HepG2 (cell line): ENCODE measurements around the gene ZMAT2. TPM values are rescaled to one million over a fixed set of nuclear protein-coding genes. Genes with fewer than 3 reads are reported as not detected.
"Not testable (repeated sequence)": the region's sequence is repeated elsewhere in the genome, so short reads cannot be mapped to it uniquely, and the experiment has no call there.

Experiments
- ATAC-seq: fragments of 200-7000 bp; cut with Tn5 transposase; 3 replicates; pipeline ENCODE4 v1.9.1; 2020; ENCODE audit warnings: mild to moderate bottlenecking, moderate library complexity
- BruUV-seq: library from RNA; stranded (reverse); fragments of 400-500 nt; replicated peaks from 2 replicates; lab custom pipeline; 2021; lab: Mats Ljungman, UMichigan
- CTCF ChIA-PET: fragments of 300-600 bp; formaldehyde crosslinking; extraction: SDS; loops from one replicate; lab custom pipeline; 2021; ENCODE audit warnings: low total read pairs, inconsistent platforms, low intra/inter-chr PET ratio; lab: Yijun Ruan, JAX
- POLR2A ChIA-PET: fragments of 350-600 bp; sonication (Branson Sonifier 250); formaldehyde crosslinking; loops from one replicate; lab custom pipeline; 2020; ENCODE audit warnings: antibody characterized with exemption, inconsistent platforms; lab: Yijun Ruan, JAX
- DNase-seq: peaks from one replicate; pipeline ENCODE4 v3.0.0-alpha.2; 2015; ENCODE audit warnings: low spot score
- FAIRE-seq: peaks from 3 replicates; lab custom pipeline; 2011; peaks lifted over from hg19 to GRCh38; lab: Jason Lieb, UNC
- H2AFZ ChIP-seq: one replicate; pipeline ENCODE4 v1.6.1; 2011; ENCODE audit warnings: low read length, inconsistent platforms
- H3K27ac ChIP-seq: fragments of 300-600 bp; 3 replicates; pipeline ENCODE4 v1.8.0; 2011; ENCODE audit warnings: mixed run types, mild to moderate bottlenecking, mixed read lengths, low read length, inconsistent platforms; ENCODE audit not compliant: insufficient read depth; ENCODE audit errors: extremely low read length
- H3K27me3 ChIP-seq, 2 experiments: fragments of 200-600 bp in 1 of 2; 2 replicates in 1 of 2; 3 replicates in 1 of 2; pipeline versions ENCODE4 v1.6.0 to v1.8.0; 2011; ENCODE audit warnings: low read length in 2 of 2, mild to moderate bottlenecking in 2 of 2, moderate library complexity in 2 of 2, inconsistent platforms in 1 of 2; ENCODE audit not compliant: insufficient read depth in 2 of 2, control insufficient read depth in 1 of 2
- H3K36me3 ChIP-seq, 2 experiments: fragments of 200-600 bp in 1 of 2; replicated peaks in 1 of 2; 2 replicates in 1 of 2; 3 replicates in 1 of 2; pipeline versions ENCODE4 v1.5.1 to v1.8.0; 2011; ENCODE audit warnings: low read length in 2 of 2, inconsistent platforms in 1 of 2; ENCODE audit not compliant: insufficient read depth in 2 of 2, control insufficient read depth in 1 of 2
- H3K4me1 ChIP-seq: 2 replicates; pipeline ENCODE4 v1.5.1; 2012; ENCODE audit warnings: low read length, inconsistent platforms; ENCODE audit not compliant: insufficient read depth
- H3K4me2 ChIP-seq: 2 replicates; pipeline ENCODE4 v1.6.0; 2011; ENCODE audit warnings: low read depth, low read length, inconsistent platforms
- H3K4me3 ChIP-seq, 3 experiments: fragments of 200-600 bp in 1 of 3; sonication (generic), shearing (Covaris generic) in 1 of 3; replicated peaks in 1 of 3; 2 replicates each; pipeline ENCODE4 v1.5.1; 2011 to 2016; ENCODE audit warnings: low read length in 3 of 3, inconsistent platforms in 2 of 3, low read depth in 2 of 3, mild to moderate bottlenecking in 2 of 3, control low read depth in 1 of 3, mixed read lengths in 1 of 3; ENCODE audit not compliant: insufficient read depth in 1 of 3
- H3K79me2 ChIP-seq: one replicate; pipeline ENCODE4 v1.6.1; 2011; ENCODE audit warnings: low read length, inconsistent platforms; ENCODE audit not compliant: insufficient read depth
- H3K9ac ChIP-seq: 2 replicates; pipeline ENCODE4 v1.6.0; 2011; ENCODE audit warnings: mild to moderate bottlenecking, low read depth, low read length, inconsistent platforms; ENCODE audit not compliant: insufficient read depth
- H3K9me3 ChIP-seq: 2 replicates; pipeline ENCODE4 v1.5.1; 2012; ENCODE audit warnings: mild to moderate bottlenecking, low read length
- H4K20me1 ChIP-seq: 2 replicates; pipeline ENCODE4 v1.6.0; 2011; ENCODE audit warnings: inconsistent platforms, mild to moderate bottlenecking, low read length, moderate library complexity; ENCODE audit not compliant: insufficient read depth
- FOXJ3 ChIP-seq: sonication (generic); formaldehyde crosslinking; IDR thresholded peaks from 2 replicates; pipeline ENCODE4 v1.4.0; 2020; ENCODE audit warnings: missing genetic modification reagents, mild to moderate bottlenecking, borderline replicate concordance
- SIX1 ChIP-seq: sonication (generic); formaldehyde crosslinking; IDR thresholded peaks from 2 replicates; pipeline ENCODE4 v1.4.0; 2020; ENCODE audit warnings: missing genetic modification reagents, borderline replicate concordance
- ZNF207 ChIP-seq: fragments of 450-650 bp; IDR thresholded peaks from 2 replicates; pipeline ENCODE4 v1.6.1; 2016; ENCODE audit warnings: antibody characterized with exemption, borderline replicate concordance
- WGBS: methylation state at CpG from one replicate; pipeline ENCODE4 v1.1.6; 2017; ENCODE audit warnings: low lambda C conversion rate; 5-methylcytosine and 5-hydroxymethylcytosine counted together
- in situ Hi-C: cut with HindIII; loops from 2 replicates; pipeline ENCODE4 v1.10.0; 2017; ENCODE audit warnings: low pct_unique_long_range_greater_than_20kb; ENCODE audit not compliant: extremely low pct_ligation_motif_present
- intact Hi-C: fragments of 100-400 bp; cut with micrococcal nuclease; formaldehyde crosslinking; loops from one replicate; pipeline ENCODE4 v1.10.0; 2022; ENCODE audit not compliant: unreplicated experiment
- polyA plus RNA-seq, 8 experiments: library from polyadenylated mRNA; depleted of rRNA in 3 of 8; stranded (reverse) in 7 of 8; unstranded in 1 of 8; fragments of >200 nt; fragmentation: Illumina TruSeq in 4 of 8; extraction: Trizol in 4 of 8; gene quantifications; 2 replicates each; pipeline versions ENCODE4 v1.2.1 to v1.2.3, GENCODE V29; 2011 to 2016; ENCODE audit warnings: low read depth in 4 of 8, missing spikeins in 1 of 8, mixed read lengths in 1 of 8; ENCODE audit not compliant: insufficient read depth in 1 of 8
- total RNA-seq, 5 experiments: library from RNA; depleted of rRNA; stranded (reverse); fragments of >200 nt; fragmentation: Illumina TruSeq; extraction: Trizol; gene quantifications; 2 replicates each; pipeline ENCODE4 v1.2.3, GENCODE V29; 2016; ENCODE audit warnings: low read depth in 1 of 5
- TF ChIP-seq, protein P1 (sequence below): sonication (generic); formaldehyde crosslinking; IDR thresholded peaks from 2 replicates; pipeline ENCODE4 v1.8.1; 2023; ENCODE audit warnings: mild to moderate bottlenecking, missing genetic modification reagents

The ZMAT2 gene
- total and polyA plus RNA-seq, 2 of the 13 experiments (the other 11 are each of a cell fraction or from before 2014, with no cell fraction given) = 35.4 to 92.8 TPM

DNA sequence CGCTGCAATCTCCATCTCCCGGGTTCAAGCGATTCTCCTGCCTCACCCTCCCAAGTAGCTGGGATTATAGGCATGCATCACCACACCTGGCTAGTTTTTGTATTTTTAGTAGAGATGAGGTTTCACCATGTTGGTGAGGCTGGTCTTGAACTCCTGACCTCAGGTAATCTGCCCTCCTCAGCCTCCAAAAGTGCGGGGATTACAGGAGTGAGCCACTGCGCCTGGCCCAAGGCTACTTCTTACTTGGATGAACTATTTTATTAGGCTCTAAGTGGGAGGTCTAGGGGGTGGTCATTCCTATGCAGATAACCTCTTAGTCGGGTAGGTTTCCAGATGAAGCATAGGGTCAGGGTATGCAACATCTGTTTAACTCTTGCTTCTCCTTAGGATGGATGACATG is 39.9 kb upstream of the ZMAT2 start:
- ATAC-seq, H3K9ac ChIP-seq, H3K79me2 ChIP-seq, H3K4me3 ChIP-seq, H4K20me1 ChIP-seq, H2AFZ ChIP-seq, DNase-seq, H3K27me3 ChIP-seq, H3K27ac ChIP-seq, CTCF ChIA-PET, H3K9me3 ChIP-seq, FAIRE-seq, intact Hi-C loops, H3K4me2 ChIP-seq, in situ Hi-C loops, BruUV-seq: not testable (repeated sequence)
- peaks cover 11% of the 10 kb centered on the region for H3K4me1 ChIP-seq
- H3K36me3 ChIP-seq = peaks cover 38 to 68% of the 10 kb centered on the region in 2 experiments
- 98% methylated on average over 6 of the region's 6 CpGs for WGBS
- POLR2A ChIA-PET = interaction anchor here (0.9 kb wide), 1 partner anchor 13 kb away, joined by 3 read pairs; the partner anchor contains the start of genes IK and NDUFA2

DNA sequence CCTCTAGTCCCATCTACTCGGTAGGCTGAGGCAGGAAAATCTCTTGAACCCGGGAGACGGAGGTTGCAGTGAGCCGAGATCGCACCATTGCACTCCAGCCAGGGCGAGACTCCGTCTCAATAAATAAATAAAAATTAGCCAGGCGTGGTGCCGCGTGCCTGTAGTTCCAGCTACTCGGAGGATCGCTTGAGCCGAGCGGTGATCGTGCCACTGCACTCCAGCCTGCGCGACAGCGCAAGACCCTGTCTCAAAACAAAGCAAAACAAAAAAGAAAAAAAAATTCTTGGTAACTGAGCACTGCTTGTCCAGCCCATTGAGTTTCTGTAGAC is 36.3 kb upstream of the ZMAT2 start:
- Histone ChIP-seq H3K4me3 (peak overlapping the region; percentile 75 to 100 (median 91); a peak in 5 of 6 replicates), H3K27ac (peak overlapping the region; percentile 76), H2AFZ (no peak overlapping the region), H3K9me3 (no peaks in the 10 kb centered on the region), H3K36me3 (peaks cover 32 to 60% of the 10 kb centered on the region in 2 experiments; a peak in 4 of 5 replicates), H4K20me1 (no peaks in the 10 kb centered on the region), H3K79me2 (peaks cover 22% of the 10 kb centered on the region), H3K4me1 (peaks cover 28% of the 10 kb centered on the region), H3K27me3 (no peaks in the 10 kb centered on the region; a peak in 1 of 5 replicates), H3K4me2 (peak overlapping the region; percentile 82), H3K9ac (peak overlapping the region; percentile 82)
- ATAC-seq (no peak), DNase-seq (no peak), FAIRE-seq (no peak)
- no TSS peak for BruUV-seq
- 65% methylated on average over 18 of the region's 18 CpGs for WGBS
- POLR2A ChIA-PET = interaction anchor here (1.0 to 4.9 kb wide), 8 partner anchors 17 to 116 kb away, joined by 3 to 48 read pairs (median 5); partner anchors contain the start of genes EIF4EBP3, HARS1, HARS2 and IK
- CTCF ChIA-PET = no interaction called here
- TF ChIP-seq, protein P1, sequence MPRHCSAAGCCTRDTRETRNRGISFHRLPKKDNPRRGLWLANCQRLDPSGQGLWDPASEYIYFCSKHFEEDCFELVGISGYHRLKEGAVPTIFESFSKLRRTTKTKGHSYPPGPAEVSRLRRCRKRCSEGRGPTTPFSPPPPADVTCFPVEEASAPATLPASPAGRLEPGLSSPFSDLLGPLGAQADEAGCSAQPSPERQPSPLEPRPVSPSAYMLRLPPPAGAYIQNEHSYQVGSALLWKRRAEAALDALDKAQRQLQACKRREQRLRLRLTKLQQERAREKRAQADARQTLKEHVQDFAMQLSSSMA = peak; percentile 6; the same call in 1 of the 2 replicates
- TF ChIP-seq ZNF207 (no peak), SIX1 (CRISPR knock-in tag) (no peak), FOXJ3 (CRISPR knock-in tag) (0 out of 2 replicates have a peak, but pooled peaks have one; percentile 27)
- in situ Hi-C loops = no loop called here
- intact Hi-C loops = loop anchor here (1.0 kb wide), 2 partner anchors 27 to 89 kb away; partner anchors contain the start of genes HARS1 and HARS2
